HG02981 (cell line): ENCODE data around the gene CALD1.

ENCODE experiments used
- ATAC-seq: cut with Tn5 transposase; IDR thresholded peaks from one replicate; pipeline ENCODE4 v1.9.1; 2021; ENCODE audit warnings: mild to moderate bottlenecking, moderate library complexity; ENCODE audit not compliant: unreplicated experiment

Gene CALD1

GRCh38 chr7:134890246-134891240, 111.1 kb downstream of the CALD1 start:
- ATAC-seq = no peak

- ATAC-seq = no peak
Measured at GRCh38 chr7:134891262-134891695, 111.8 kb downstream of the CALD1 start.

GRCh38 chr7:134891696-134892678, 112.6 kb downstream of the CALD1 start:
- no peak for ATAC-seq

GRCh38 chr7:134892963-134893362, 113.5 kb downstream of the CALD1 start:
- no peak for ATAC-seq

GRCh38 chr7:134893920-134894319, 114.5 kb downstream of the CALD1 start:
- ATAC-seq = no peak

GRCh38 chr7:134894928-134895327, 115.5 kb downstream of the CALD1 start:
- ATAC-seq = no peak

GRCh38 chr7:134896073-134896472, 116.6 kb downstream of the CALD1 start:
- no peak for ATAC-seq

DNA sequence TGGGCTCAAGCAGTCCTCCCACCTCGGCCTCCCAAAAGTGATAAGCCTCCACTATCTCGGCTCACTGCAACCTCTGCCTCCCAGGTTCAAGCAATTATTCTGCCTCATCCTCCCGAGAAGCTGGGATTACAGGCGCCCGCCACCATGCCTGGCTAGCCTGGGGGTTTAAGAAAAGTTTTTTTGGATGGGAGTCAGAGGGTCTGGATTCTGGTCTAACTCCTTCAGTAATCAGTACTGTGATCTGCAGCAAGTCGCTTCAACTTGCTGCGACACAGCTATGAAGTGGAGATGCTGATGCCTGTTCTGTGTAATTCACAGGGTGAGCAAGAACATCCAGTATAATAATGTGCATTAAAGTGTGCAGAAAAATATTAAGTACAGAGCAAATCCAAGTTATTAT, 118.5 kb downstream of the CALD1 start:
- ATAC-seq = no peak

DNA sequence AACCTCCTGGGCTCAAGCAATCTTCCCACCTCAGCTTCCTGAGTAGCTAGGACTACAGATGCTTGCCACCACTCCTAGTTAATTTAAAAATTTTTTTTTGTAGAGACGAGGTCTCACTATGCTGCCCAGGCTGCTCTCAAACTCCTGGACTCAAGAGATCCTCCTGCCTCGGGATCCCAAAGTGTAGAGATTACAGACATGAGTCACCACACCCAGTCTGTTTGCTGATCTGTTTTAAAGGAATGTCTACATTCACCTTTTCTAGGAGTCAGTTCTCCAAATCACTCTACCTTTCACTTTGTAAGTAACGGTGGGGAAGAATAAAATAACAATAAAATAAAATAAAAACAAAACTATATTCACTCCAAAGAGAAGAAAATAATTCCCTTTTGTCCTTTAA, 120.3 kb downstream of the CALD1 start:
- no peak for ATAC-seq

- peak; percentile 88 for ATAC-seq
Measured at GRCh38 chr7:134900166-134900982, 120.9 kb downstream of the CALD1 start.

- ATAC-seq = no peak
Measured at GRCh38 chr7:134901389-134902020, 122.1 kb downstream of the CALD1 start.

- no peak for ATAC-seq
Measured at GRCh38 chr7:134902058-134902457, 122.6 kb downstream of the CALD1 start.

- no peak for ATAC-seq
Measured at GRCh38 chr7:134903073-134903790, 123.8 kb downstream of the CALD1 start.

GRCh38 chr7:134905375-134905774, 125.9 kb downstream of the CALD1 start:
- no peak for ATAC-seq

- no peak for ATAC-seq
Measured at GRCh38 chr7:134907000-134907399, 127.6 kb downstream of the CALD1 start.

- no peak for ATAC-seq
Measured at GRCh38 chr7:134907639-134908038, 128.2 kb downstream of the CALD1 start.

DNA sequence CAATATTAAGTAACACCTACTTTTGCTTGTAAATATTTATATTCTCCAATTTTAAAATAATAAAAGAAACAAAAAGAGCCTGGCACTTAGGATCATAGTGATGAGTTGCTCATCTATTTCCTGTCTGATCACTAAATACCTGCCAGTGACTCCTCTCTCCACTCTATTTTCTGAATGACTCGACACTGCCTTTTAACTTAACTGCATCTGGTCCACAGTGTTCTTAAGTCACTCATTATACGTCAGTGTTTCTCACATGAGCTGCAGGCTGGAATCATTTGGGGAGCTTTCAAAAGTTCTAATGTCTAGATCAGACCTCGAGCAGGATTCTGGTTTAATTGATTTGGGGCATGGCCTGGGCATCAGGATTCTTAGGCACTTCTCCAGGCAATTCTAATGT, 128.9 kb downstream of the CALD1 start:
- no peak for ATAC-seq

DNA sequence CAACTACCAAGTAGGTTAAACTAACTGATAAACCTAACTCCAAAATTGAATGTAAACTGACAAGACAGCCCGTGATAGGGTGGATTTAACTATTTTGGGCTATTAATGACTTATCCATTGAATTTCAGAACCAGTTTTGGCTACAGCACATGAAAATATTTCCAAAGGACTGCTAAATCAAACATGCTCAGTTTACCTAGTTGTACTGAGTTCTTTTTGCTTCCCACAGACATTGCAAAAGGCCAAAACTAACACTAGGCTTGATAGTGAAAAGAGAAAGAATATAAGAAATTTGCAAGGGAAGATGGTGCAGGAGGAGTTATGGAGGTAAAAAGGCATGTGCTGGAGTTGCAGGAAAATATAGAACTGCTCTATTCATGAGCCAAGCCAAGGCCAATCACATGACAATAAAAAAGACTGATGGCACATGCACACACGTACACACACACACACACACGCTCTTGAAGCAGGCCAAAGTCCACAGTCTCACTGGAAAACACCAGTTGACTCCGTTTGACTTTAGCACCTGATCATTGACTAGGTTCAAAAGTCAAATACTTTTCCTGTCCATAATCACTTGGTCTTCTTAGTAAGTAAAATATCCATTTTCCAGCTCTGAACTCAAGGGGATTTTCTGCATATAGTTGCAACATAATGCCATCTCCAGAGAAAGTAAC, 130.9 kb downstream of the CALD1 start:
- ATAC-seq = no peak

DNA sequence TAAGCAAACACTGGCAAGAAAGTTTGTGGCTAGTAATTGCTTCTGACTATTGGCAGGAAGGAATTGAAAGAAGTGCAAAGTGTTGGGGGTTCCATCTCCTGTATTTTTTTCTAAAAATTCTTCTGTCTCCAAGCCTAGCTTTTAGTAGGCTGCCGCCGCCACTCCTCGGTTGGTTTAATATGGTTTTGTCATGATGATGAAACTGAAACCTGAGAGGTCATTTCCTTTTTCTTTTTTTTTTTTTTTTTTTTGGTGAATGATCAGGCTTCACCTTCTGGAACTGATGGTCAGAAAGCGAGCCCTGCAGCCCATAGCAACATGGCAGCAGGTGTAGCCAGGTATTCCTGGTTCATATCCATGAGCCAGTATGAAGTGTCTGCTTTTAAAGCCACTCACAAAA, 131.5 kb downstream of the CALD1 start:
- ATAC-seq = no peak
